GM23338 (cell line): Measurements from ENCODE around the gene GOLGA8N. TPM values are rescaled to one million over a fixed set of nuclear protein-coding genes. Genes with fewer than 3 reads are reported as not detected.

Source experiments
- ATAC-seq: fragments of 200-7000 bp; cut with Tn5 transposase; 3 replicates; pipeline ENCODE4 v1.9.1; 2020
- DNase-seq: peaks from one replicate; pipeline ENCODE4 v3.0.0-alpha.2; 2015; ENCODE audit warnings: low spot score
- H2AFZ ChIP-seq: fragments of 200-600 bp; sonication (generic); 2 replicates; pipeline ENCODE4 v1.8.0; 2016; ENCODE audit warnings: antibody characterized with exemption, mild to moderate bottlenecking, moderate library complexity
- H3F3A ChIP-seq: fragments of 200-600 bp; sonication (generic); replicated peaks from 2 replicates; pipeline ENCODE4 v1.8.0; 2017; ENCODE audit warnings: antibody characterized with exemption, mixed run types, low read depth
- H3K27ac ChIP-seq: fragments of 200-600 bp; sonication (generic); 2 replicates; pipeline ENCODE4 v1.6.1; 2016; ENCODE audit warnings: low read depth
- H3K27me3 ChIP-seq: fragments of 200-600 bp; sonication (generic); 2 replicates; pipeline ENCODE4 v1.8.0; 2016; ENCODE audit warnings: mild to moderate bottlenecking, mixed run types, moderate library complexity; ENCODE audit not compliant: insufficient read depth
- H3K36me3 ChIP-seq: fragments of 200-600 bp; sonication (generic); 2 replicates; pipeline ENCODE4 v1.8.0; 2016; ENCODE audit warnings: mild to moderate bottlenecking; ENCODE audit not compliant: insufficient read depth
- H3K4me1 ChIP-seq: fragments of 200-600 bp; sonication (generic); 2 replicates; pipeline ENCODE4 v1.8.0; 2016; ENCODE audit warnings: mild to moderate bottlenecking, moderate library complexity; ENCODE audit not compliant: insufficient read depth
- H3K4me2 ChIP-seq: fragments of 200-600 bp; sonication (generic); 2 replicates; pipeline ENCODE4 v1.7.1; 2017; ENCODE audit warnings: mixed run types
- H3K4me3 ChIP-seq: fragments of 200-600 bp; sonication (generic); 2 replicates; pipeline ENCODE4 v1.6.1; 2016; ENCODE audit warnings: mixed run types
- H3K79me2 ChIP-seq: fragments of 200-600 bp; sonication (generic); replicated peaks from 2 replicates; pipeline ENCODE4 v1.8.0; 2017; ENCODE audit warnings: mild to moderate bottlenecking; ENCODE audit not compliant: insufficient read depth
- H3K9me2 ChIP-seq: fragments of 200-600 bp; sonication (generic); 2 replicates; pipeline ENCODE4 v1.8.0; 2017; ENCODE audit not compliant: insufficient read depth
- H4K20me1 ChIP-seq: fragments of 200-600 bp; sonication (generic); replicated peaks from 2 replicates; pipeline ENCODE4 v1.8.0; 2017; ENCODE audit warnings: mild to moderate bottlenecking; ENCODE audit not compliant: insufficient read depth
- H3K27ac Mint-ChIP-seq: 2 replicates; pipeline ENCODE4 v1.8.0; 2020; ENCODE audit warnings: inconsistent platforms, mild to moderate bottlenecking, moderate library complexity, mixed read lengths
- H3K27me3 Mint-ChIP-seq: 3 replicates; pipeline ENCODE4 v1.8.0; 2022; ENCODE audit warnings: low read depth, mild to moderate bottlenecking, moderate library complexity, mixed read lengths, inconsistent platforms; ENCODE audit not compliant: insufficient read depth, poor library complexity
- H3K36me3 Mint-ChIP-seq: 3 replicates; pipeline ENCODE4 v1.8.0; 2021; ENCODE audit warnings: low read depth, mild to moderate bottlenecking, inconsistent platforms, moderate library complexity, mixed read lengths
- H3K4me1 Mint-ChIP-seq: 3 replicates; pipeline ENCODE4 v1.8.0; 2020; ENCODE audit warnings: mild to moderate bottlenecking, inconsistent platforms, mixed read lengths
- H3K4me3 Mint-ChIP-seq: 3 replicates; pipeline ENCODE4 v1.8.0; 2021; ENCODE audit warnings: moderate library complexity, mild to moderate bottlenecking, inconsistent platforms, mixed read lengths
- H3K9me3 Mint-ChIP-seq: 3 replicates; pipeline ENCODE4 v1.8.0; 2020; ENCODE audit warnings: moderate library complexity, mild to moderate bottlenecking, inconsistent platforms, mixed read lengths
- ETS1 ChIP-seq: IDR thresholded peaks from 2 replicates; pipeline ENCODE4 v1.6.1; 2016; ENCODE audit warnings: antibody characterized with exemption
- EZH2phosphoT487 ChIP-seq: fragments of 200-600 bp; sonication (generic); IDR thresholded peaks from one replicate; pipeline ENCODE4 v1.8.1; 2018; ENCODE audit warnings: antibody characterized with exemption; ENCODE audit not compliant: unreplicated experiment
- REST ChIP-seq: IDR thresholded peaks from one replicate; pipeline ENCODE4 v1.6.1; 2018; ENCODE audit warnings: antibody characterized with exemption; ENCODE audit not compliant: unreplicated experiment
- ZNF462 ChIP-seq: fragments of 250-450 bp; sonication (Bioruptor Pico); IDR thresholded peaks from 2 replicates; pipeline ENCODE4 v1.5.0; 2020; ENCODE audit warnings: mild to moderate bottlenecking, moderate library complexity
- polyA plus RNA-seq: library from polyadenylated mRNA; unstranded; fragments of >200 nt; fragmentation: Nextera tagmentation; extraction: Ambion mirVana; gene quantifications from 2 replicates; pipeline ENCODE4 v1.2.1, GENCODE V29; 2016
- total RNA-seq: library from RNA; depleted of rRNA; stranded (reverse); fragments of >200 nt; shearing (Covaris generic); gene quantifications from 2 replicates; pipeline ENCODE4 v1.2.3, GENCODE V29; 2014

The GOLGA8N gene
- total and polyA plus RNA-seq, 2 experiments from 2014 or later = 0.40 to 14.8 TPM

DNA sequence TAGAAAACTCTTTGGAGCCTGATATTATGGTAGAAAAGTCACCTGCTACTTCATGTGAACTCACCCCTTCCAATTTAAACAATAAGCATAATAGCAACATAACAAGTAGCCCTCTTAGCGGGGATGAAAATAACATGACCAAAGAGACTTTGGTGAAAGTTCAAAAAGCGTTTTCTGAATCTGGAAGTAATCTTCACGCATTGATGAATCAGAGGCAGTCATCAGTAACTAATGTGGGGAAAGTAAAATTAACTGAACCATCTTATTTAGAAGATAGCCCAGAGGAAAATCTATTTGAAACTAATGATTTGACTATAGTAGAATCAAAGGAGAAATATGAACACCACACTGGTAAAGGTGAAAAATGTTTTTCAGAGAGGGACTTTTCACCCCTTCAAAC, 43.2 kb downstream of the GOLGA8N start:
- Mint-ChIP-seq H3K27ac (no peak overlapping the region), H3K27me3 (no peaks in the 10 kb centered on the region), H3K4me3 (no peak overlapping the region), H3K9me3 (no peaks in the 10 kb centered on the region), H3K4me1 (peaks cover 3% of the 10 kb centered on the region), H3K36me3 (peaks cover 43% of the 10 kb centered on the region)
- Histone ChIP-seq H4K20me1 (peaks cover 15% of the 10 kb centered on the region), H3K4me3 (no peak overlapping the region), H2AFZ (no peak overlapping the region), H3K36me3 (peaks cover 53% of the 10 kb centered on the region), H3K9me2 (no peaks in the 10 kb centered on the region), H3K27ac (no peak overlapping the region), H3K4me2 (no peak overlapping the region), H3K27me3 (no peaks in the 10 kb centered on the region), H3F3A (no peaks in the 10 kb centered on the region), H3K79me2 (no peaks in the 10 kb centered on the region), H3K4me1 (peaks cover 5% of the 10 kb centered on the region; the same call in 1 of the 2 replicates)
- TF ChIP-seq REST (no peak), ZNF462 (CRISPR knock-in tag) (no peak), ETS1 (no peak), EZH2phosphoT487 (no peak)
- DNase-seq (no peak), ATAC-seq (no peak)
